ENCODE measurements around the gene LILRB2.
"Not testable (repeated sequence)": the region's sequence is repeated elsewhere in the genome, so short reads cannot be mapped to it uniquely, and the experiment has no call there.

The LILRB2 gene

GRCh38 chr19:54254195-54254906 is 26.6 kb downstream of the LILRB2 start:
- Histone ChIP-seq H3K27ac (ENCODE audit: low read length) (no peak overlapping the region), H3K27me3 (ENCODE audit: control insufficient read depth in 1 of 2, insufficient read depth in 2 of 2, low read length in 2 of 2) (peaks cover 24 to 30% of the 10 kb centered on the region in 2 donors)

GRCh38 chr19:54253331-54254194 is 27.3 kb downstream of the LILRB2 start:
- Histone ChIP-seq H3K9ac (ENCODE audit: low read length in 2 of 2) (no peak overlapping the region), H3K4me3 (ENCODE audit: low read length in 2 of 2) (no peak overlapping the region), H3K4me1 (ENCODE audit: control insufficient read depth, insufficient read depth, low read length) (no peaks in the 10 kb centered on the region), H3K27ac (ENCODE audit: low read length) (no peak overlapping the region), H3K9me3 (ENCODE audit: control insufficient read depth in 2 of 2, low read length in 2 of 2) (no peaks in the 10 kb centered on the region), H3K27me3 (ENCODE audit: control insufficient read depth in 1 of 2, insufficient read depth in 2 of 2, low read length in 2 of 2) (peaks cover 23 to 30% of the 10 kb centered on the region in 2 donors), H3K36me3 (ENCODE audit: control insufficient read depth in 2 of 2, insufficient read depth in 2 of 2, low read length in 2 of 2) (no peaks in the 10 kb centered on the region)

More at GRCh38 chr19:54254195-54254906, 26.6 kb downstream of the LILRB2 start:
- no peak overlapping the region for H3K4me3 ChIP-seq (ENCODE audit: low read length in 2 of 2)
- H3K36me3 ChIP-seq (ENCODE audit: control insufficient read depth in 2 of 2, insufficient read depth in 2 of 2, low read length in 2 of 2) = no peaks in the 10 kb centered on the region
- no peak overlapping the region for H3K9ac ChIP-seq (ENCODE audit: low read length in 2 of 2)
- H3K9me3 ChIP-seq (ENCODE audit: control insufficient read depth in 2 of 2, low read length in 2 of 2) = no peaks in the 10 kb centered on the region
- no peaks in the 10 kb centered on the region for H3K4me1 ChIP-seq (ENCODE audit: control insufficient read depth, insufficient read depth, low read length)

DNA sequence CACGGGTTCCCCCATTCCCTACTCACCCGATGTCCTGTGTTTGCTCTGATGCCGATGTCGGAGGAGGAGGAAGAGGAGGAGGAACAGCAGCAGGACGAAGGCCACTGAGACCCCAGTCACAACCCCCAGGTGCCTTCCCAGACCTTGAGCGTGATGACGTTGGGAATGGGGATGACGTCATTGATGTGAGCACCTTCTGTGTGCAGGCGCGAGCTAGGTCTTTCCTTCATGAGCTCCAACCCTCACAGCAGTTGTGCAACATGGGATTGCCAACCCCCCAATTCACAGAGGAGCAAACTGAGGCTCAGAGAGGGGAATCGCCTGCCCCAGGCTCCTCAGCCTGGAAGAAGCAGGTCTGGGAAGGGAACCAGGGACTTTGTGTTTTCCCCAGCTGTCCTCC is 28.1 kb downstream of the LILRB2 start:
- Histone ChIP-seq H3K27me3 (ENCODE audit: control insufficient read depth in 1 of 2, insufficient read depth in 2 of 2, low read length in 2 of 2) (peaks cover 25 to 30% of the 10 kb centered on the region in 2 donors), H3K9me3 (ENCODE audit: control insufficient read depth in 2 of 2, low read length in 2 of 2) (no peaks in the 10 kb centered on the region), H3K36me3 (ENCODE audit: control insufficient read depth in 2 of 2, insufficient read depth in 2 of 2, low read length in 2 of 2) (no peaks in the 10 kb centered on the region), H3K9ac (ENCODE audit: low read length in 2 of 2) (no peak overlapping the region), H3K4me3 (ENCODE audit: low read length in 2 of 2) (no peak overlapping the region), H3K4me1 (ENCODE audit: control insufficient read depth, insufficient read depth, low read length) (no peaks in the 10 kb centered on the region), H3K27ac (ENCODE audit: low read length) (no peak overlapping the region)

DNA sequence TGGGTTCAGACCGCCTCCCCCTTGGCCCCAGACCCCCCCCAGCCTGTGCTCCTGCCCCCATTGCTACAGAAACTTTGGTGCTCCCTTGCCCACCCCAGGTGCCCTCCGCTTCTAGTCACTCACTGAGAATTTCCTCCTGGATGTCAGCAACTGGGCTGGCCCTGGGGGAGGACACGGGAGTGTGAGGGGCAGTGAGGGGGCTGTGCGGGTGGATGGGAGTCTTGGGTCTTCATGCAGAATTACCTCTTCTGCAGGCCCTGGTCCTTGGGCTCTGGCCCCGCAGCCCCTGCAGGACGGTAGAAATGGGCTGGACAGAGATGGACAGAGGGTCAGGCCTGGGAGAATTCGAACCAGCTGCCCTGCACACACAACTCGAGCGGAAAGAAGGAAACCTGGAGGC is 28.7 kb downstream of the LILRB2 start:
- Histone ChIP-seq H3K9me3 (ENCODE audit: control insufficient read depth in 2 of 2, low read length in 2 of 2) (no peaks in the 10 kb centered on the region), H3K9ac (ENCODE audit: low read length in 2 of 2) (no peak overlapping the region), H3K4me3 (ENCODE audit: low read length in 2 of 2) (no peak overlapping the region), H3K36me3 (ENCODE audit: control insufficient read depth in 2 of 2, insufficient read depth in 2 of 2, low read length in 2 of 2) (no peaks in the 10 kb centered on the region), H3K27me3 (ENCODE audit: control insufficient read depth in 1 of 2, insufficient read depth in 2 of 2, low read length in 2 of 2) (peaks cover 26 to 28% of the 10 kb centered on the region in 2 donors), H3K4me1 (ENCODE audit: control insufficient read depth, insufficient read depth, low read length) (no peaks in the 10 kb centered on the region), H3K27ac (ENCODE audit: low read length) (no peak overlapping the region)

- Histone ChIP-seq H3K9me3 (ENCODE audit: control insufficient read depth in 2 of 2, low read length in 2 of 2) (no peaks in the 10 kb centered on the region), H3K27me3 (ENCODE audit: control insufficient read depth in 1 of 2, insufficient read depth in 2 of 2, low read length in 2 of 2) (peaks cover 9% of the 10 kb centered on the region in 2 donors), H3K4me1 (ENCODE audit: control insufficient read depth, insufficient read depth, low read length) (no peaks in the 10 kb centered on the region), H3K4me3 (ENCODE audit: low read length in 2 of 2) (no peak overlapping the region), H3K27ac (ENCODE audit: low read length) (no peak overlapping the region), H3K36me3 (ENCODE audit: control insufficient read depth in 2 of 2, insufficient read depth in 2 of 2, low read length in 2 of 2) (no peaks in the 10 kb centered on the region), H3K9ac (ENCODE audit: low read length in 2 of 2) (no peak overlapping the region)
Measured at GRCh38 chr19:54248016-54248601, 32.8 kb downstream of the LILRB2 start.

DNA sequence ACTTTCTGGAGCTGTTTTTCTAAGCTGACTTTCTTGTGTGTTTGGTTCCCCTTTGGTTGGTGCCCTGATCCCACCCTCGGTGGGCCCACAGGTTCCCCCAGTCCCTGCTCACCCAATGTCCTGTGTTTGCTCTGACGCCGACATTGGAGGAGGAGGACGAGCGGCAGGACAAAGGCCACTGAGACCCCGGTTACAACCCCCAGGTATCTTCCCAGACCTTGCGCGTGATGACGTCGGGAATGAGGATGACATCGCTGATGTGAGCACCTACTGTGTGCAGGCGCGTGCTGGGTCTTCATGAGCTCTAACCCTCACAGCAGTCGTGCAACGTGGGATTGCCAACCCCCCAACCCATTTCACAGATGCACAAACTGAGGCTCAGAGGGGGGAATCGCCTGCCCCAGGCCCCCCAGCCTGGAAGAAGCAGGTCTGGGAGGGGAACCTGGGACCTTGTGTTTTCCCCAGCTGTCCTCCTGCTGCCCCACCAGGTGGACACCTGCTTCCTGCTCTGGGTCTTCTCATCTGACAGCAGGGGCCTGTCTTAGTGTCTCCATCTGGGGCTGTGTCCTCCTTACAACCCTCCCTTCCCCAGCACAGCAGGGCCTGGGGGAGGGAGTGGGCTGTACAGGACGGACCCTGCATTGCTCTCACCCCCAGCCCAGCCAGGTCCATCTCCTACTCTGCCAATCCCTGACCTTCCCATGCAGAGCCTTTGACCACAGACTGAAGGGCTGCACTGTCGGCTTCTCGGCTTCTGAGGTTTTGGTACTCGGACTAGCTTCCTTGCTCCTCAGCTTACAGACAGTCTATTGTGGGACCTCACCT is 33.6 kb downstream of the LILRB2 start:
- Histone ChIP-seq H3K27ac (ENCODE audit: low read length) (no peak overlapping the region), H3K9me3 (ENCODE audit: control insufficient read depth in 2 of 2, low read length in 2 of 2) (no peaks in the 10 kb centered on the region), H3K9ac (ENCODE audit: low read length in 2 of 2) (no peak overlapping the region), H3K27me3 (ENCODE audit: control insufficient read depth in 1 of 2, insufficient read depth in 2 of 2, low read length in 2 of 2) (peaks cover 3 to 4% of the 10 kb centered on the region in 2 donors), H3K4me1 (ENCODE audit: control insufficient read depth, insufficient read depth, low read length) (no peaks in the 10 kb centered on the region), H3K4me3 (ENCODE audit: low read length in 2 of 2) (no peak overlapping the region), H3K36me3 (ENCODE audit: control insufficient read depth in 2 of 2, insufficient read depth in 2 of 2, low read length in 2 of 2) (no peaks in the 10 kb centered on the region)

GRCh38 chr19:54245936-54246335 is 35.0 kb downstream of the LILRB2 start:
- H3K36me3 ChIP-seq (ENCODE audit: control insufficient read depth in 2 of 2, insufficient read depth in 2 of 2, low read length in 2 of 2) = no peaks in the 10 kb centered on the region
- no peak overlapping the region for H3K9ac ChIP-seq (ENCODE audit: low read length in 2 of 2)
- H3K4me3 ChIP-seq (ENCODE audit: low read length in 2 of 2) = no peak overlapping the region
- no peaks in the 10 kb centered on the region for H3K4me1 ChIP-seq (ENCODE audit: control insufficient read depth, insufficient read depth, low read length)
- H3K27ac ChIP-seq (ENCODE audit: low read length) = no peak overlapping the region
- peaks cover 0 to 4% of the 10 kb centered on the region in 2 donors for H3K27me3 ChIP-seq (ENCODE audit: control insufficient read depth in 1 of 2, insufficient read depth in 2 of 2, low read length in 2 of 2)
- no peaks in the 10 kb centered on the region for H3K9me3 ChIP-seq (ENCODE audit: control insufficient read depth in 2 of 2, low read length in 2 of 2)

GRCh38 chr19:54243809-54244208 is 37.1 kb downstream of the LILRB2 start:
- H3K9ac ChIP-seq (ENCODE audit: low read length in 2 of 2); H3K4me3 ChIP-seq (ENCODE audit: low read length in 2 of 2); H3K36me3 ChIP-seq (ENCODE audit: control insufficient read depth in 2 of 2, insufficient read depth in 2 of 2, low read length in 2 of 2); H3K4me1 ChIP-seq (ENCODE audit: control insufficient read depth, insufficient read depth, low read length); H3K9me3 ChIP-seq (ENCODE audit: control insufficient read depth in 2 of 2, low read length in 2 of 2); H3K27ac ChIP-seq (ENCODE audit: low read length); H3K27me3 ChIP-seq (ENCODE audit: control insufficient read depth in 1 of 2, insufficient read depth in 2 of 2, low read length in 2 of 2): not testable (repeated sequence)

GRCh38 chr19:54242646-54243045 is 38.3 kb downstream of the LILRB2 start, which contains the start of gene LILRA6:
LILRA6 (minus strand) TSS chr19:54242790.
- H3K9ac ChIP-seq (ENCODE audit: low read length in 2 of 2); H3K4me3 ChIP-seq (ENCODE audit: low read length in 2 of 2); H3K27ac ChIP-seq (ENCODE audit: low read length); H3K9me3 ChIP-seq (ENCODE audit: control insufficient read depth in 2 of 2, low read length in 2 of 2); H3K27me3 ChIP-seq (ENCODE audit: control insufficient read depth in 1 of 2, insufficient read depth in 2 of 2, low read length in 2 of 2); H3K4me1 ChIP-seq (ENCODE audit: control insufficient read depth, insufficient read depth, low read length); H3K36me3 ChIP-seq (ENCODE audit: control insufficient read depth in 2 of 2, insufficient read depth in 2 of 2, low read length in 2 of 2): not testable (repeated sequence)

DNA sequence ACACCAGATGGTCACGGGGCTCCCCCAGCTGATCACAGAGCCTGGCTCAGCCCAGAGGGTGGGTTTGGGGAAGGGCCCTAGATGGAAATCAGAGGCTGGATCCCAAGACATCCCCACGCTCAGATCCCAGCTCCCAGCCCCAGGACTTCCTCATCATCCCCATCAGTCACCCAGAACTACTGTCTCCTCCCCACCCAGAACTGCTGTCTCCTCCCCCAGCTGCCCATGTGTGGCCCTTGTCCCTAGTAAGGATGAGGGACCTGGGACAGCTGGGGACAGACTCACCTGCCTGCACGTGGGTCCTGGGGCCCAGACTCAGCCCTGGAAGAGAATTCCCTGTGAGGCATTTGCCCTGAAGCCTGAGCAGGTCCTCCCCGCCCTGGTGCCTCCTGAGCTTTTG is 38.7 kb downstream of the LILRB2 start:
- H3K4me3 ChIP-seq (ENCODE audit: low read length in 2 of 2); H3K36me3 ChIP-seq (ENCODE audit: control insufficient read depth in 2 of 2, insufficient read depth in 2 of 2, low read length in 2 of 2); H3K9ac ChIP-seq (ENCODE audit: low read length in 2 of 2); H3K27ac ChIP-seq (ENCODE audit: low read length); H3K9me3 ChIP-seq (ENCODE audit: control insufficient read depth in 2 of 2, low read length in 2 of 2); H3K4me1 ChIP-seq (ENCODE audit: control insufficient read depth, insufficient read depth, low read length); H3K27me3 ChIP-seq (ENCODE audit: control insufficient read depth in 1 of 2, insufficient read depth in 2 of 2, low read length in 2 of 2): not testable (repeated sequence)
